ENCODE measurements around the gene TAOK1. TPM values are rescaled to one million over a fixed set of nuclear protein-coding genes. Genes with fewer than 3 reads are reported as not detected.

TAOK1 gene
- total RNA-seq, 1 experiment from 2014 or later, result 87.1 TPM

GRCh38 chr17:29389982-29390850 lies at the start of gene TAOK1 (continued):
- TF ChIP-seq TEAD1 (CRISPR knock-in tag; IDR thresholded peaks at IDR 0.05), result peak; percentile 70; the same call in 1 of the 2 replicates
- no peak for TF ChIP-seq E2F5 (CRISPR knock-in tag; IDR thresholded peaks at IDR 0.05)
- TF ChIP-seq RORB (CRISPR knock-in tag; IDR thresholded peaks at IDR 0.05), result no peak
- no peak for TF ChIP-seq ZNF423 (CRISPR knock-in tag; IDR thresholded peaks at IDR 0.05)
- TF ChIP-seq, protein P1, sequence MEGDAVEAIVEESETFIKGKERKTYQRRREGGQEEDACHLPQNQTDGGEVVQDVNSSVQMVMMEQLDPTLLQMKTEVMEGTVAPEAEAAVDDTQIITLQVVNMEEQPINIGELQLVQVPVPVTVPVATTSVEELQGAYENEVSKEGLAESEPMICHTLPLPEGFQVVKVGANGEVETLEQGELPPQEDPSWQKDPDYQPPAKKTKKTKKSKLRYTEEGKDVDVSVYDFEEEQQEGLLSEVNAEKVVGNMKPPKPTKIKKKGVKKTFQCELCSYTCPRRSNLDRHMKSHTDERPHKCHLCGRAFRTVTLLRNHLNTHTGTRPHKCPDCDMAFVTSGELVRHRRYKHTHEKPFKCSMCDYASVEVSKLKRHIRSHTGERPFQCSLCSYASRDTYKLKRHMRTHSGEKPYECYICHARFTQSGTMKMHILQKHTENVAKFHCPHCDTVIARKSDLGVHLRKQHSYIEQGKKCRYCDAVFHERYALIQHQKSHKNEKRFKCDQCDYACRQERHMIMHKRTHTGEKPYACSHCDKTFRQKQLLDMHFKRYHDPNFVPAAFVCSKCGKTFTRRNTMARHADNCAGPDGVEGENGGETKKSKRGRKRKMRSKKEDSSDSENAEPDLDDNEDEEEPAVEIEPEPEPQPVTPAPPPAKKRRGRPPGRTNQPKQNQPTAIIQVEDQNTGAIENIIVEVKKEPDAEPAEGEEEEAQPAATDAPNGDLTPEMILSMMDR (IDR thresholded peaks at IDR 0.05), result no peak
- TF ChIP-seq ZNF671 (CRISPR knock-in tag; IDR thresholded peaks at IDR 0.05), result no peak
- TF ChIP-seq, protein P2, sequence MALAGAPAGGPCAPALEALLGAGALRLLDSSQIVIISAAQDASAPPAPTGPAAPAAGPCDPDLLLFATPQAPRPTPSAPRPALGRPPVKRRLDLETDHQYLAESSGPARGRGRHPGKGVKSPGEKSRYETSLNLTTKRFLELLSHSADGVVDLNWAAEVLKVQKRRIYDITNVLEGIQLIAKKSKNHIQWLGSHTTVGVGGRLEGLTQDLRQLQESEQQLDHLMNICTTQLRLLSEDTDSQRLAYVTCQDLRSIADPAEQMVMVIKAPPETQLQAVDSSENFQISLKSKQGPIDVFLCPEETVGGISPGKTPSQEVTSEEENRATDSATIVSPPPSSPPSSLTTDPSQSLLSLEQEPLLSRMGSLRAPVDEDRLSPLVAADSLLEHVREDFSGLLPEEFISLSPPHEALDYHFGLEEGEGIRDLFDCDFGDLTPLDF (CRISPR knock-in tag; IDR thresholded peaks at IDR 0.05), result no peak
- TF ChIP-seq ZNF121 (CRISPR knock-in tag; IDR thresholded peaks at IDR 0.05), result peak; percentile 86
- TF ChIP-seq, protein P3, sequence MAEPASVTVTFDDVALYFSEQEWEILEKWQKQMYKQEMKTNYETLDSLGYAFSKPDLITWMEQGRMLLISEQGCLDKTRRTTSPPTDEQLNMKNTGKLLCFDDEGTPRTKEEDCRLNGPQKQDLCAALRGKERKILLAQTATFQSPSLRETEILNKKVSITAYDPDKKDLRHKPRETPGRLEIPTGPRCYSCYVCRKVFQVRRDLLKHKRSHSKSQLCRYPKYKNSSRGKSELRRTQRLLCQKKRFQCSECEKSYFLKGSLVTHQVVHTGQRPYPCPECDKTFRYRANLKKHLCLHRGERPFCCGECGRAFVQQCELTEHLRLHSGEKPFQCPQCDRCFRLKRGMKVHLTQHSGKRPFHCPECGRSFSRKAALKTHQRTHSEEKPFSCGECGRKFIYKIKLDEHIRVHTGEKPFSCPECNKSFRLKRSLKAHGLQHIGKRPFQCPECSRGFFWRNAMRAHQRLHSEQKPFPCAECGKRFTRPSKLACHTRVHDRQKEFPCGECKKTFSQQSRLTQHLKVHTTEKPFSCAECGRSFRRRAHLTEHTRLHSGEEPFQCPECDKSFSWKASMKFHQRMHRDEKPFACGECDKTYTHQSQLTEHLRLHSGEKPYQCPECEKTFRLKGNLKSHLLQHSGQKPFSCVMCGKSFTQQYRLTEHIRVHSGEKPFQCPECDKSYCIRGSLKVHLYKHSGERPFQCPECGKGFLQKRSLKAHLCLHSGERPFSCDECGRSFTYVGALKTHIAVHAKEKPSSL (CRISPR knock-in tag; conservative IDR thresholded peaks at IDR 0.05), result no peak
- peak; percentile 72 for TF ChIP-seq FOXK1 (CRISPR knock-in tag; IDR thresholded peaks at IDR 0.05)
- no peak for TF ChIP-seq ELF4 (CRISPR knock-in tag; IDR thresholded peaks at IDR 0.05; ENCODE audit: low read depth)
- TF ChIP-seq, protein P4, sequence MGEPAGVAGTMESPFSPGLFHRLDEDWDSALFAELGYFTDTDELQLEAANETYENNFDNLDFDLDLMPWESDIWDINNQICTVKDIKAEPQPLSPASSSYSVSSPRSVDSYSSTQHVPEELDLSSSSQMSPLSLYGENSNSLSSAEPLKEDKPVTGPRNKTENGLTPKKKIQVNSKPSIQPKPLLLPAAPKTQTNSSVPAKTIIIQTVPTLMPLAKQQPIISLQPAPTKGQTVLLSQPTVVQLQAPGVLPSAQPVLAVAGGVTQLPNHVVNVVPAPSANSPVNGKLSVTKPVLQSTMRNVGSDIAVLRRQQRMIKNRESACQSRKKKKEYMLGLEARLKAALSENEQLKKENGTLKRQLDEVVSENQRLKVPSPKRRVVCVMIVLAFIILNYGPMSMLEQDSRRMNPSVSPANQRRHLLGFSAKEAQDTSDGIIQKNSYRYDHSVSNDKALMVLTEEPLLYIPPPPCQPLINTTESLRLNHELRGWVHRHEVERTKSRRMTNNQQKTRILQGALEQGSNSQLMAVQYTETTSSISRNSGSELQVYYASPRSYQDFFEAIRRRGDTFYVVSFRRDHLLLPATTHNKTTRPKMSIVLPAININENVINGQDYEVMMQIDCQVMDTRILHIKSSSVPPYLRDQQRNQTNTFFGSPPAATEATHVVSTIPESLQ (CRISPR knock-in tag; IDR thresholded peaks at IDR 0.05), result no peak

DNA sequence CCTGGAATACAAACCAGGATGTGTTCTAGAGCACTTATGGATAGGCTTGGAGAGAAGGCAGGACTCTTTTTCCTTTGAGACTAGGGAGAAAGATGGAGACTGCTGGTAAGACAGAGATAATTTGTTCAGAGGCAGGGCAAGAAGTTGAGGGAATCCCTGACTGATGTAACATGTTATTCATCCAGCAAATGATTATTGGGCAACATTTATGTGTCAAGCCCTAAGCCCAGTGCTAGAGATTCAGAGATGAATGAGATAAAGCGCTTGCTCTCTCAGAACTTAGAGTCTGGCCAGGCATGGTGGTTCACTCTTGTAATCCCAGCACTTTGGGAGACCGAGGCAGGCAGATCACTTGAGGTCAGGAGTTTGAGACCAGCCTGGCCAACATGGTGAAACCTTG lies 48.4 kb upstream of the TAOK1 start:
- ChIA-PET CTCF (no interaction called here), POLR2A (no interaction called here)
- Mint-ChIP-seq H3K4me3 (no peak overlapping the region), H3K27ac (no peak overlapping the region), H3K4me1 (no peaks in the 10 kb centered on the region), H3K27me3 (ENCODE audit: low read depth) (no peaks in the 10 kb centered on the region), H3K36me3 (no peaks in the 10 kb centered on the region), H3K9me3 (no peaks in the 10 kb centered on the region)
- TF ChIP-seq NR2C2 (CRISPR knock-in tag; IDR thresholded peaks at IDR 0.05) (no peak), NFYB (CRISPR knock-in tag; conservative IDR thresholded peaks at IDR 0.05; ENCODE audit: low read depth) (no peak), IRF2 (CRISPR knock-in tag; IDR thresholded peaks at IDR 0.05; ENCODE audit: borderline replicate concordance, low read depth) (no peak), FOXP1 (CRISPR knock-in tag; IDR thresholded peaks at IDR 0.05; ENCODE audit: borderline replicate concordance) (no peak), GRHL2 (CRISPR knock-in tag; IDR thresholded peaks at IDR 0.05; ENCODE audit: insufficient replicate concordance, severe bottlenecking) (no peak), CDX4 (CRISPR knock-in tag; IDR thresholded peaks at IDR 0.05; ENCODE audit: borderline replicate concordance) (no peak), ZNF138 (CRISPR knock-in tag; conservative IDR thresholded peaks at IDR 0.05) (no peak), GABPB1 (CRISPR knock-in tag; IDR thresholded peaks at IDR 0.05) (no peak), AFF4 (CRISPR knock-in tag; IDR thresholded peaks at IDR 0.05; ENCODE audit: borderline replicate concordance) (no peak), SMAD3 (CRISPR knock-in tag; IDR thresholded peaks at IDR 0.05; ENCODE audit: borderline replicate concordance) (no peak), SP1 (CRISPR knock-in tag; conservative IDR thresholded peaks at IDR 0.05) (no peak), NFE2L1 (CRISPR knock-in tag; IDR thresholded peaks at IDR 0.05) (no peak)
- no peak for DNase-seq (ENCODE audit: low spot score)
- no peak for ATAC-seq
